ENCODE data around the gene RNU7-1. TPM values are rescaled to one million over a fixed set of nuclear protein-coding genes. Genes with fewer than 3 reads are reported as not detected.

RNU7-1 gene
- total RNA-seq, 1 donor = not detected

- no peak overlapping the region for H3K4me2 ChIP-seq (ENCODE audit: insufficient read depth, low read length)
- no peaks in the 10 kb centered on the region for H4K20me1 ChIP-seq (ENCODE audit: insufficient read depth, low read length)
- H3K4me3 ChIP-seq (ENCODE audit: insufficient read depth, low read length) = no peak overlapping the region
- H3K27ac ChIP-seq (ENCODE audit: low read depth, low read length) = no peak overlapping the region
- H3K4me1 ChIP-seq (ENCODE audit: insufficient read depth, low read length) = no peaks in the 10 kb centered on the region
- no peak for DNase-seq (ENCODE audit: insufficient read length, low spot score, missing footprints)
- H3K36me3 ChIP-seq (ENCODE audit: insufficient read depth, low read length) = peaks cover 44% of the 10 kb centered on the region
- H3K27me3 ChIP-seq (ENCODE audit: insufficient read depth, low read length) = no peaks in the 10 kb centered on the region
- no peak for TF ChIP-seq CTCF (IDR thresholded peaks at IDR 0.05; ENCODE audit: extremely low read depth, low read depth, low read length)
- H3K9me3 ChIP-seq (ENCODE audit: low read depth, low read length) = no peaks in the 10 kb centered on the region
- no peak overlapping the region for H2AFZ ChIP-seq (ENCODE audit: low read length)
- H3K79me2 ChIP-seq (ENCODE audit: insufficient read depth, low read length) = no peaks in the 10 kb centered on the region
Observed at GRCh38 chr12:6982532-6982931, 38.9 kb downstream of the RNU7-1 start.

GRCh38 chr12:6987956-6988553, 44.4 kb downstream of the RNU7-1 start:
- TF ChIP-seq CTCF (IDR thresholded peaks at IDR 0.05; ENCODE audit: extremely low read depth, low read depth, low read length) = no peak
- peaks cover 18% of the 10 kb centered on the region for H3K36me3 ChIP-seq (ENCODE audit: insufficient read depth, low read length)
- H3K4me2 ChIP-seq (ENCODE audit: insufficient read depth, low read length) = no peak overlapping the region
- no peaks in the 10 kb centered on the region for H3K27me3 ChIP-seq (ENCODE audit: insufficient read depth, low read length)
- no peak overlapping the region for H3K27ac ChIP-seq (ENCODE audit: low read depth, low read length)
- no peak overlapping the region for H2AFZ ChIP-seq (ENCODE audit: low read length)
- no peak for DNase-seq (ENCODE audit: insufficient read length, low spot score, missing footprints)
- no peak overlapping the region for H3K4me3 ChIP-seq (ENCODE audit: insufficient read depth, low read length)
- H3K4me1 ChIP-seq (ENCODE audit: insufficient read depth, low read length) = no peaks in the 10 kb centered on the region
- no peaks in the 10 kb centered on the region for H4K20me1 ChIP-seq (ENCODE audit: insufficient read depth, low read length)
- no peaks in the 10 kb centered on the region for H3K79me2 ChIP-seq (ENCODE audit: insufficient read depth, low read length)
- no peaks in the 10 kb centered on the region for H3K9me3 ChIP-seq (ENCODE audit: low read depth, low read length)

Small RNA genes lying within 50 kb of the gene (small RNA-seq; reads per million reads assigned to genes)
- 9.1 reads per million, percentile 91 among the genes with 10 or more reads in this experiment for gene MIR141
- 13.2 reads per million, percentile 93 among the genes with 10 or more reads in this experiment for gene MIR200C
- gene RNU7-1 = not detected
- gene SCARNA12 = 3.0 reads per million, percentile 78 among the genes with 10 or more reads in this experiment

Other genes with a start within 250 kb of the RNU7-1 start
- not detected in 2 replicates for gene PIANP, start 243.0 kb upstream of the RNU7-1 start, total RNA-seq
- 91.9 and 98.8 TPM in 2 replicates for gene COPS7A, start 219.8 kb upstream of the RNU7-1 start, total RNA-seq
- 118 and 138 TPM in 2 replicates for gene MLF2, start 190.7 kb upstream of the RNU7-1 start, total RNA-seq
- 70.4 and 72.7 TPM in 2 replicates for gene PTMS, start 177.5 kb upstream of the RNU7-1 start, total RNA-seq
- not detected in 2 replicates for gene LAG3, start 171.3 kb upstream of the RNU7-1 start, total RNA-seq
- 10.9 and 15.0 TPM in 2 replicates for gene CD4, start 154.3 kb upstream of the RNU7-1 start, total RNA-seq
- gene GPR162, start 122.0 kb upstream of the RNU7-1 start, total RNA-seq = 1.4 and 5.0 TPM in 2 replicates
- 108 and 130 TPM in 2 replicates for gene P3H3, start 115.4 kb upstream of the RNU7-1 start, total RNA-seq
- gene GNB3, start 102.9 kb upstream of the RNU7-1 start, total RNA-seq = 1.4 and 2.7 TPM in 2 replicates
- 4.0 and 5.0 TPM in 2 replicates for gene CDCA3, start 92.5 kb upstream of the RNU7-1 start, total RNA-seq
- gene USP5, start 91.7 kb upstream of the RNU7-1 start, total RNA-seq = 65.7 and 77.1 TPM in 2 replicates
- 385 and 553 TPM in 2 replicates for gene TPI1, start 76.3 kb upstream of the RNU7-1 start, total RNA-seq
- gene SPSB2, start 70.5 kb upstream of the RNU7-1 start, total RNA-seq = 11.5 and 11.9 TPM in 2 replicates
- gene LRRC23, start 39.0 kb upstream of the RNU7-1 start, total RNA-seq = 7.1 and 7.6 TPM in 2 replicates
- 8.5 and 13.4 TPM in 2 replicates for gene ENO2, start 29.2 kb upstream of the RNU7-1 start, total RNA-seq
- 10.3 and 14.1 TPM in 2 replicates for gene ATN1, start 15.9 kb upstream of the RNU7-1 start, total RNA-seq
- 81.4 and 93.4 TPM in 2 replicates for gene C12orf57, start 206 bp downstream of the RNU7-1 start, total RNA-seq
- 0.29 and 0.36 TPM in 2 replicates for gene PTPN6, start 7.5 kb downstream of the RNU7-1 start, total RNA-seq
- gene PHB2, start 26.8 kb downstream of the RNU7-1 start, total RNA-seq = 161 and 168 TPM in 2 replicates
- 21.0 and 25.3 TPM in 2 replicates for gene EMG1, start 27.1 kb downstream of the RNU7-1 start, total RNA-seq
- 20.3 and 23.6 TPM in 2 replicates for gene LPCAT3, start 74.7 kb downstream of the RNU7-1 start, total RNA-seq
- 443 and 478 TPM in 2 replicates for gene C1S, start 116.9 kb downstream of the RNU7-1 start, total RNA-seq
- gene C1R, start 148.6 kb downstream of the RNU7-1 start, total RNA-seq = 313 and 330 TPM in 2 replicates
- gene C1RL, start 165.4 kb downstream of the RNU7-1 start, total RNA-seq = 63.7 and 67.5 TPM in 2 replicates
- not detected in 2 replicates for gene RBP5, start 185.1 kb downstream of the RNU7-1 start, total RNA-seq
- gene CLSTN3, start 186.6 kb downstream of the RNU7-1 start, total RNA-seq = 6.2 and 7.6 TPM in 2 replicates
- gene PEX5, start 245.9 kb downstream of the RNU7-1 start, total RNA-seq = 35.7 and 48.5 TPM in 2 replicates

Data from osteoblast (primary cell).